K562 (cell line): ENCODE measurements around the gene SLC2A10. TPM values are rescaled to one million over a fixed set of nuclear protein-coding genes. Genes with fewer than 3 reads are reported as not detected.
A peak's percentile ranks its signal among the peaks of the same experiment; 100 is the strongest.

Source experiments
- ARID1B ChIP-seq: fragments of 450-650 bp; IDR thresholded peaks from 2 replicates; pipeline ENCODE4 v1.6.1; 2016; ENCODE audit warnings: antibody characterized with exemption, mild to moderate bottlenecking, inconsistent platforms
- CBFA2T2 ChIP-seq: fragments of 450-650 bp; conservative IDR thresholded peaks from 2 replicates; pipeline ENCODE4 v1.6.1; 2017; ENCODE audit warnings: mild to moderate bottlenecking
- CBX8 ChIP-seq: fragments of 200-600 bp; sonication (generic); IDR thresholded peaks from 2 replicates; pipeline ENCODE4 v1.6.1; 2012; ENCODE audit warnings: borderline replicate concordance, mixed run types, low read depth, mild to moderate bottlenecking, moderate library complexity, mixed read lengths, low read length, control low read depth, inconsistent platforms; ENCODE audit not compliant: poor library complexity, severe bottlenecking; ENCODE audit errors: extremely low read depth
- FOXP1 ChIP-seq: sonication (generic); formaldehyde crosslinking; IDR thresholded peaks from 2 replicates; pipeline ENCODE4 v1.8.0; 2022; ENCODE audit warnings: mild to moderate bottlenecking, missing genetic modification reagents
- GABPA ChIP-seq: fragments of 200-800 bp; sonication (Bioruptor generic); conservative IDR thresholded peaks from 2 replicates; pipeline ENCODE4 v1.6.1; 2016; ENCODE audit warnings: low read depth, missing genetic modification characterization, missing compliant biosample characterization
- HDAC6 ChIP-seq: IDR thresholded peaks from 2 replicates; pipeline ENCODE4 v1.6.1; 2012; ENCODE audit warnings: low read depth, mild to moderate bottlenecking, control low read depth, inconsistent platforms, low read length, moderate library complexity
- KAT2B ChIP-seq: IDR thresholded peaks from one replicate; pipeline ENCODE4 v1.6.1; 2012; ENCODE audit warnings: low read depth, mild to moderate bottlenecking, control low read depth, inconsistent platforms, low read length, moderate library complexity
- L3MBTL2 ChIP-seq: fragments of 450-650 bp; IDR thresholded peaks from 2 replicates; pipeline ENCODE4 v1.6.1; 2016; ENCODE audit warnings: mild to moderate bottlenecking, moderate library complexity
- LARP7 ChIP-seq: fragments of 450-650 bp; IDR thresholded peaks from 2 replicates; pipeline ENCODE4 v1.6.1; 2016
- MEIS2 ChIP-seq: fragments of 450-650 bp; IDR thresholded peaks from 2 replicates; pipeline ENCODE4 v1.6.1; 2014; ENCODE audit warnings: mild to moderate bottlenecking; ENCODE audit not compliant: partially characterized antibody
- RBM14 ChIP-seq: fragments of 200-400 bp; formaldehyde crosslinking; IDR thresholded peaks from 2 replicates; pipeline ENCODE4 v1.6.1; 2018; ENCODE audit warnings: low read depth, mild to moderate bottlenecking, low read length, moderate library complexity, borderline replicate concordance; ENCODE audit not compliant: insufficient read depth
- RBM25 ChIP-seq: fragments of 200-400 bp; formaldehyde crosslinking; IDR thresholded peaks from 2 replicates; pipeline ENCODE4 v1.6.1; 2018; ENCODE audit warnings: low read length, low read depth, moderate library complexity; ENCODE audit not compliant: severe bottlenecking
- RFX1 ChIP-seq: fragments of 450-650 bp; IDR thresholded peaks from 2 replicates; pipeline ENCODE4 v1.6.1; 2016; ENCODE audit warnings: mild to moderate bottlenecking, moderate library complexity
- SIRT6 ChIP-seq: IDR thresholded peaks from one replicate; pipeline ENCODE4 v1.6.1; 2012; ENCODE audit warnings: low read depth, mild to moderate bottlenecking, control low read depth, inconsistent platforms, low read length, moderate library complexity
- SIX5 ChIP-seq, 2 experiments: IDR thresholded peaks; 2 replicates each; pipeline ENCODE4 v1.6.1; 2011; ENCODE audit warnings: low read length in 2 of 2, borderline replicate concordance in 1 of 2, low read depth in 1 of 2, mild to moderate bottlenecking in 1 of 2, moderate library complexity in 1 of 2; ENCODE audit not compliant: insufficient read depth in 1 of 2
- SMARCC2 ChIP-seq: fragments of 450-650 bp; IDR thresholded peaks from 2 replicates; pipeline ENCODE4 v1.6.1; 2017; ENCODE audit warnings: antibody characterized with exemption, moderate library complexity, mild to moderate bottlenecking, low read depth
- SMARCE1 ChIP-seq: fragments of 450-650 bp; IDR thresholded peaks from 2 replicates; pipeline ENCODE4 v1.7.1; 2016; ENCODE audit warnings: mild to moderate bottlenecking
- XRCC5 ChIP-seq: fragments of 200-400 bp; formaldehyde crosslinking; IDR thresholded peaks from 2 replicates; pipeline ENCODE4 v1.6.1; 2017; ENCODE audit warnings: low read depth, mild to moderate bottlenecking, low read length
- ZKSCAN1 ChIP-seq: fragments of 150-350 bp; IDR thresholded peaks from 2 replicates; pipeline ENCODE4 v1.6.1; 2016; ENCODE audit warnings: low read depth, low read length
- ZNF274 ChIP-seq: IDR thresholded peaks from 2 replicates; pipeline ENCODE4 v1.6.1; 2011; ENCODE audit warnings: low read depth, mild to moderate bottlenecking, low read length, moderate library complexity, borderline replicate concordance
- ZNF324 ChIP-seq: fragments of 250-450 bp; sonication (Bioruptor Pico); IDR thresholded peaks from 2 replicates; pipeline ENCODE4 v1.4.0; 2020; ENCODE audit warnings: mild to moderate bottlenecking
- ZNF41 ChIP-seq: fragments of 250-450 bp; sonication (Bioruptor Pico); conservative IDR thresholded peaks from 2 replicates; pipeline ENCODE4 v1.4.0; 2020; ENCODE audit warnings: mild to moderate bottlenecking
- ZNF644 ChIP-seq: fragments of 200-800 bp; sonication (Bioruptor generic); IDR thresholded peaks from 2 replicates; pipeline ENCODE4 v1.6.1; 2016; ENCODE audit warnings: low read depth, missing genetic modification characterization, missing compliant biosample characterization
- polyA plus RNA-seq, 8 experiments: library from polyadenylated mRNA; depleted of rRNA in 4 of 8; stranded (reverse) in 5 of 8; unstranded in 3 of 8; fragments of >200 nt; fragmentation: Nextera tagmentation in 2 of 8; fragmentation: Illumina TruSeq in 1 of 8; extraction: Ambion mirVana in 2 of 8; extraction: Trizol in 1 of 8; gene quantifications; 2 replicates each; pipeline versions ENCODE4 v1.2.1 to v1.2.3, GENCODE V29; 2011 to 2014; ENCODE audit warnings: inconsistent platforms in 1 of 8, missing spikeins in 1 of 8
- total RNA-seq, 7 experiments: library from RNA; depleted of rRNA in 6 of 7; stranded (reverse); fragments of >200 nt in 6 of 7; fragmentation: Illumina TruSeq in 2 of 7; extraction: Trizol in 2 of 7; gene quantifications; 2 replicates each; pipeline versions ENCODE4 v1.2.1 to v1.2.3, GENCODE V29; 2011 to 2021; ENCODE audit warnings: low replicate concordance in 1 of 7
- TF ChIP-seq, protein P1 (sequence below): fragments of 250-450 bp; sonication (Bioruptor Pico); IDR thresholded peaks from 2 replicates; pipeline ENCODE4 v1.5.0; 2021
- TF ChIP-seq, protein P2 (sequence below): fragments of 450-650 bp; formaldehyde crosslinking; IDR thresholded peaks from 2 replicates; pipeline ENCODE4 v1.4.0; 2020; ENCODE audit warnings: mild to moderate bottlenecking, moderate library complexity
- TF ChIP-seq, protein P3 (sequence below): sonication (generic); formaldehyde crosslinking; IDR thresholded peaks from 2 replicates; pipeline ENCODE4 v1.8.0; 2023; ENCODE audit warnings: mild to moderate bottlenecking, missing genetic modification reagents
- TF ChIP-seq, protein P4 (sequence below): fragments of 450-650 bp; IDR thresholded peaks from 2 replicates; pipeline ENCODE4 v1.6.1; 2016

The SLC2A10 gene
- total and polyA plus RNA-seq, 9 of the 15 experiments (the other 6 are each of a cell fraction or from before 2014, with no cell fraction given): 0.01 to 1.8 (median 0.10) TPM

GRCh38 chr20:46694484-46694883 is 15.0 kb upstream of the SLC2A10 start (continued):
- TF ChIP-seq CBX8 (no peak), RBM14 (no peak), RBM25 (peak; percentile 85), ARID1B (no peak), HDAC6 (no peak), LARP7 (no peak), CBFA2T2 (0 out of 2 replicates have a peak, but pooled peaks have one; percentile 10), GABPA (tag) (0 out of 2 replicates have a peak, but pooled peaks have one; percentile 39), FOXP1 (CRISPR knock-in tag) (no peak), ZNF324 (no peak), RFX1 (no peak), MEIS2 (peak; percentile 76), ZNF41 (CRISPR knock-in tag) (no peak), SMARCC2 (no peak), SMARCE1 (no peak), ZNF644 (tag) (0 out of 2 replicates have a peak, but pooled peaks have one; percentile 45), KAT2B (no peak), ZKSCAN1 (no peak), L3MBTL2 (peak; percentile 59), ZNF274 (no peak), XRCC5 (no peak), SIX5 (IDR thresholded peaks at IDR 0.05; ENCODE audit: borderline replicate concordance in 1 of 2, insufficient read depth in 1 of 2, low read depth in 1 of 2, low read length in 2 of 2) (peak in 1 of 2 experiments; percentile 55; a peak in 1 of 4 replicates), SIRT6 (no peak)
- TF ChIP-seq, protein P1, sequence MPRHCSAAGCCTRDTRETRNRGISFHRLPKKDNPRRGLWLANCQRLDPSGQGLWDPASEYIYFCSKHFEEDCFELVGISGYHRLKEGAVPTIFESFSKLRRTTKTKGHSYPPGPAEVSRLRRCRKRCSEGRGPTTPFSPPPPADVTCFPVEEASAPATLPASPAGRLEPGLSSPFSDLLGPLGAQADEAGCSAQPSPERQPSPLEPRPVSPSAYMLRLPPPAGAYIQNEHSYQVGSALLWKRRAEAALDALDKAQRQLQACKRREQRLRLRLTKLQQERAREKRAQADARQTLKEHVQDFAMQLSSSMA: no peak
- TF ChIP-seq, protein P2, sequence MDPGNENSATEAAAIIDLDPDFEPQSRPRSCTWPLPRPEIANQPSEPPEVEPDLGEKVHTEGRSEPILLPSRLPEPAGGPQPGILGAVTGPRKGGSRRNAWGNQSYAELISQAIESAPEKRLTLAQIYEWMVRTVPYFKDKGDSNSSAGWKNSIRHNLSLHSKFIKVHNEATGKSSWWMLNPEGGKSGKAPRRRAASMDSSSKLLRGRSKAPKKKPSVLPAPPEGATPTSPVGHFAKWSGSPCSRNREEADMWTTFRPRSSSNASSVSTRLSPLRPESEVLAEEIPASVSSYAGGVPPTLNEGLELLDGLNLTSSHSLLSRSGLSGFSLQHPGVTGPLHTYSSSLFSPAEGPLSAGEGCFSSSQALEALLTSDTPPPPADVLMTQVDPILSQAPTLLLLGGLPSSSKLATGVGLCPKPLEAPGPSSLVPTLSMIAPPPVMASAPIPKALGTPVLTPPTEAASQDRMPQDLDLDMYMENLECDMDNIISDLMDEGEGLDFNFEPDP: no peak
- TF ChIP-seq, protein P3, sequence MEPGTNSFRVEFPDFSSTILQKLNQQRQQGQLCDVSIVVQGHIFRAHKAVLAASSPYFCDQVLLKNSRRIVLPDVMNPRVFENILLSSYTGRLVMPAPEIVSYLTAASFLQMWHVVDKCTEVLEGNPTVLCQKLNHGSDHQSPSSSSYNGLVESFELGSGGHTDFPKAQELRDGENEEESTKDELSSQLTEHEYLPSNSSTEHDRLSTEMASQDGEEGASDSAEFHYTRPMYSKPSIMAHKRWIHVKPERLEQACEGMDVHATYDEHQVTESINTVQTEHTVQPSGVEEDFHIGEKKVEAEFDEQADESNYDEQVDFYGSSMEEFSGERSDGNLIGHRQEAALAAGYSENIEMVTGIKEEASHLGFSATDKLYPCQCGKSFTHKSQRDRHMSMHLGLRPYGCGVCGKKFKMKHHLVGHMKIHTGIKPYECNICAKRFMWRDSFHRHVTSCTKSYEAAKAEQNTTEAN (CRISPR knock-in tag): no peak
- TF ChIP-seq, protein P4, sequence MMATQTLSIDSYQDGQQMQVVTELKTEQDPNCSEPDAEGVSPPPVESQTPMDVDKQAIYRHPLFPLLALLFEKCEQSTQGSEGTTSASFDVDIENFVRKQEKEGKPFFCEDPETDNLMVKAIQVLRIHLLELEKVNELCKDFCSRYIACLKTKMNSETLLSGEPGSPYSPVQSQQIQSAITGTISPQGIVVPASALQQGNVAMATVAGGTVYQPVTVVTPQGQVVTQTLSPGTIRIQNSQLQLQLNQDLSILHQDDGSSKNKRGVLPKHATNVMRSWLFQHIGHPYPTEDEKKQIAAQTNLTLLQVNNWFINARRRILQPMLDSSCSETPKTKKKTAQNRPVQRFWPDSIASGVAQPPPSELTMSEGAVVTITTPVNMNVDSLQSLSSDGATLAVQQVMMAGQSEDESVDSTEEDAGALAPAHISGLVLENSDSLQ: peak; percentile 31; the same call in 1 of the 2 replicates
